CD4-positive, alpha-beta T cell treated with Interleukin-15 for 4 hours (primary cell): ENCODE data around the gene CDH22.

Experiments used
- DNase-seq: peaks from one replicate; pipeline ENCODE4 v3.0.0-alpha.2; 2020; ENCODE audit warnings: low spot score

The CDH22 gene

GRCh38 chr20:46323557-46323956 lies 15.3 kb upstream of the CDH22 start:
- no peak for DNase-seq

GRCh38 chr20:46322641-46323040 lies 14.3 kb upstream of the CDH22 start:
- DNase-seq: no peak

- DNase-seq: no peak
These were observed 9.4 kb upstream of the CDH22 start for GRCh38 chr20:46317685-46318177.

DNA sequence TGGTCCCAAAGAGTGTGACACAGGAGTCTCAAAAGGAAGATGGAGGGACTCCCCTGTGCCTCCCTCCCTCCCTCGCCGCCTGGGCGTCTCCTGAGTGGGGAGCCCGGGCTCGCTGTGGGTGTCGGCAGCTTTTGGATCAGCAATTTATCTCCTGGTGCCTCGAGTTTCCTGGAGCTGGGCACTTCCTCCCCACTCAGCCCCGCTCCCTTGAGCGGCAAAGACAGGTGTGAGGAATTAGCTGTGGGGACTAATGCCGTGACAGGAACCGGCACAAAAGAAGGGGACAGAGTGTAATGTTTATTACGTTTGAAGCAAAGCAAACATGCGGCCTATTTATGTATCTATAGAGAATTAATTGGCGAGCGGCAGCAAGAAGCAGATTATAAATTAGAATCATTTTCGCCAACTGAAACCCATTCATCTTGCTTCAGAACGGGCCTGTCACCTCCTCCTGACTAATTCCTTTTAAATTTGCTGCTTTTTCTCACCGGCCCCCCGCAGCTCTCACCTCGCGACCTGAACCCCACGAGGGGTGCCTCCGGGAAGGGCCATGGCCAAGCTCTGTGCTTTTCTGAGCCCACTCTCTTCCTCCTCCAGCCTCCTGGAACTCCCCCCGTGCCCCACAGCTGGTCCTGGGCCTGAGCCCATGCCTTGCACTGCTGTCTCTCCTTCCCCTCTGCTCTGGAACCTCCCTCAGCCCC lies 8.8 kb upstream of the CDH22 start:
- DNase-seq: no peak

- DNase-seq: no peak
These were observed 7.0 kb upstream of the CDH22 start for GRCh38 chr20:46315311-46315710.

DNA sequence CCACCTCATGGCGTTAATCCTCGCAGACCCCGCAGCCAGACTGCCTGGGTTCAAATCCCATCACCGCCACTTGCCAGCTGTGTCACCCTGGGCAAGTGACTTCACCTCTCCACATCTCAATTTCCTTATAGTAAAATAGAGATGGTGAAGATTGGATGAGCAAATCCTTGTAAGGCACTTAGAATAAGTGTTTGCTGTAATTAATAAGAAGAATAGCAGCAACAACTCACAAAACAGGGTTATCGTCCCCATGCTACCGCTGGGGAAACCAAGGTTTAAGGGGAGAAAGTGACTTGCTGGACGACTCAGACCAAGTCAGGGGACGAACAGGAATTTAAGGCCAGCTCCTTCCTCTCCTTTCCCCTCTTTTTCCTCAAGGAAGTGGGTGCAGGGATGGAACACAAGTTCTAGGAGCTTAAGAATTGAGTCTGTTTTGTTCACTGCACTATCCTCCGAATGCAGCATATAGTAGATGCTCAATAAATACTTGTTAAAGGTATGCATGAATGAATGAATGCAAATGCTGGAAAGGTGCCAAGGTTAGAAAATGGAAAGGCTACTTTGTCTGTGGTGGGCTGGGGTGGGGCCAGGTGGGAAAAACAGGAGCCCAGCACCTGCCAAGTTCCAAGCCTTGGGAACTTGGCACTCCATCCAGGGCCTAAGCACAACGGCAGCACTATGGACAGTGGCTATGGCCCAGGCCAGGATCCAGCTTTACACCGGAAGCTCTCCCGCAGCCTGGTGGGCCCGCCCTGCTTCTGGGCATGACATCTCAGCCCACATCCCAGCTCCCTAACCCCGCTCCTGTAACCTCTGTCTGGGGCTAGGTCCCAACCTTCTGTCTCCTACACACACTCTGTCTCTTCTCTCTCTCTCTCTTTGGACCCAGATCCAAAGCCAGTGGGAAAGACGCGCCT lies 4.9 kb upstream of the CDH22 start:
- no peak for DNase-seq

DNA sequence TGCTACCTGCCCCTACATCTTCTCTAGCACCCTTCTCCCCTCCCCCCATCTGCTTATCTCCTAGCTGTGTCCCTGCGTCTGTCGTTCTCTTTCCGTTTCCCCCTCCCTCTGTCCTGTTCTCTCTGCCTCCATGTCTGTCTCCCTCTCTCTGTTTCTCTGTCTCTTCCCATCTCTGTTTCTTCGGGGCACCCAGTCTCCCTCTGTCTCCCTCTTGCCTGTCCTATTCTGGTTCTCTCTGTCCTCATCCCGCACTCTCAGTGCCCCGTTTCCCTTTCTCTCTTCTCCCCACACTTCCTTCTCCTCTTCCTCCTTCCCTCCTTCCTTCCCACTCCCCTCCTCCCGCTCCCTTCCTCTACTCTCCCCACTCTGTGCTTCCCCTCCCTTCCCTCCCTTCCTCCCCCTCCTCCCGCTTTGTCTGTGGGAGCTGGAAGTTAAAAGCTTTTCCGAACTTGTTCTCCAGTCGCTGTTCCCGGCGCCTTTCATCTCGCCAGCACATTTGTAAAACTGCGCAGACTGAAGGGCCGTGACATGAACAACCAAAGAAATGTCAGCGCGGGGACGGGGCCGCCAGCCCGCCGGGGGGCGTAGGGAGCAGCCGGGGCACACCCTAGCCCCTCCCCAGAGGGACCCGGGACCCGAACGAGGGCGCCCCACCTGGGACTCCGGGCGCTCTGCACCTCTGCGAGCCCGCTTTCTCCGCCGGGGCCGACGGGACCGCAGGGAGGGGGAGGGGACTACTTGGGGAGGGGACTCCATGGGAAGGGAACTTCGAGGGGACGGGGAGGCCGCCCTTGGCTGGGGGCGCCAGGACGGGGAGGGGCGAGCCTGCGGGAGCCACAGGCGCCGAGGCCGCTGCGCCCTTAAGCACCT lies 4.0 kb upstream of the CDH22 start:
- DNase-seq: no peak

DNA sequence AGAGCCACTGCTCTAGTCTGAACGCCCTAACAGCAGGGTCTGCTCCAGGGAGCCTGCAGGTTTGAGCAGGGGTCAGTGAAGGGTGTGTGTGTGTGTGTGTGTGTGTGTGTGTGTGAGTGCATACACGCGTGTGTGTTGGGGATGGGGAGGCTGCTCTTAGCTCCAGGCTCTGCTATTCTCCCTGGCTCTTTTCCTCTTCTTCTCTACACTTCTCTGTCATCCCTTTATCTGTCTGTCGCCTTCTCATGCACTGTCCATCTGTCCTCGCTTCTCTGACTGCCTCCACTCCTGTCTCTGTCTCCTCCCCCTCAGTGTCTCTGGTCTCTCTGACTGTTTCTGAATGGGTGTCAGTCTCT lies 3.4 kb upstream of the CDH22 start:
- DNase-seq: no peak

- no peak for DNase-seq
These were observed 2.8 kb upstream of the CDH22 start for GRCh38 chr20:46311039-46311650.

DNA sequence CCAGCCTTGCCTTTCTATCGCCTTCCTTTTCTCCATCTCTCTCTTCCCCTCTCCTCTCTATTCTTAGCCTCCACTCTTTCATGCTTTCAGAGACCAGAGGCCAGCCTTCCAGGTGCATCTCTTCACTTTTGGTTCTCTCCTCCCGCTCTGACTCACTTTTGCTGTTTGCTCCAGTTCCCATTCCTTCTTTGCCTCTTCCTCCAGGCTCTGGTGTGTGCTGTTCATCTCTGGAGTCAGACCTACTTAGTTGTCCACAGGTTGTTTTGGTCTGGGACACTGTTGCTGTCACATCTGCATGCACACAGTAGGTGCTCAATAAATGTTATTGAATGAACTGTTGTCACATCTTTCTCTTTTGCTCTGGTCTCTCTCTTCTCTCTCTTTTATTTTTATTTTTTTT lies 1.6 kb upstream of the CDH22 start:
- no peak for DNase-seq

GRCh38 chr20:46307999-46308257 lies 370 bp downstream of the CDH22 start:
- DNase-seq: no peak

DNA sequence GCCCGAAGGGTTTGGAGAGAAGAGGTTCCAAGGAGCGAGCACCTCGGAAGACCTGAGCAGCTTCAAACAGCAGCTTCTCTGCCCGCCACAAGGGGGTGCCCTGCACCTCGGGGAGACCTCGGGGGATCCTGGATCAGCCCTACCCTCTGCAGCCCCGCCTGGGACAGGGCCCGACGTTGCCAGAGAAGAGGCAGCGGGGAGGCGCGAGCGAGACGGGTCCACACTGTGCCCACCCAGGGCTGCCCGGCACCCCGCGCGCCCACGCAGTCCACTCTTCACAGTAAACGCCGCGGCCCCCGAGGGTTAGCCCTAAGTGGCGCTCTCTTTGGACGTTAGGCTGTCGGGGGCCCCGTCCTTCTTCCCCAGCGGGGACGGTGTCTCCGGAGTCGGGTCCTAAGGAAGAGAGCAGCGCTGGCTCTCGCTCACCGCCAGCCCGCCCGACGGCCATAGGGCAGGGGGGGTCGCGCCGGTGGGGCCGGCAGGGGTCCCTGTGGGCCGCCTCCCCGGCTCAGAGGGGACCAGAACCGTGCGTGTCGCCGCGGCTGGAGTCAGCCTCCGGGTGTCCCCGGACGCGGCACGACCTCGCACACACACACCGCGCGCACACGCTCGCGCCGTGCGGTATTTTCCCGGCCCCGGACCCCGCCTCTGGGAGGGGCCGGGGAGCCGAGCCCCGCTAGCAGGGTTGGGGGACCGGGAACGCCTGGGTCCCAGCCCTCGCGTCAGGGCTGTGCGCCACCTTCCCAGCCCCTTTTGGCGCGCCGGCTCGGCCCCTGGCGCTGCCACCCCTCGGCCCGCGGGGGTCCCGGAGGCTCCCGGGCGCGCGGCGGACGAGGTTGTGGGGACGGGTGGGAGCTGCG lies 929 bp downstream of the CDH22 start:
- DNase-seq: peak; percentile 72

DNA sequence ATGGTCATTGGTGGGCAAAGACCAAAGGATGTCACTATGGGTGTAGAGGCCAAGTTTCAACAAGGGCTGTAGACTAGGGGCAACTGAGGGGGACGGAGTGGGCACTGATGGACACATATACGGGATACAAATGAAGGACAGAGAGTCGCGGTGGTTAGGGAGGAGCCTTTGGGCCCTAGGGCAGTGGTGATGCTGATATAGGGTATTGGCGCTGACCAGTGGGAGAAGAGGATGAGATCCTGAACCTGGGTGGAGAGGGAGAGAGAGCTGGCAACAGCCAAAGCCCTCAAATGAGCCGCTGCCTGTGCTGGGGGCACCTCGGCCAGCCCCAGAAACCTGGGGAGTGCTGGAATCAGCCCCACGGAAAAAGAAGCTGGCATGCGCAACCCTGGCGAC lies 1.6 kb downstream of the CDH22 start:
- no peak for DNase-seq

DNA sequence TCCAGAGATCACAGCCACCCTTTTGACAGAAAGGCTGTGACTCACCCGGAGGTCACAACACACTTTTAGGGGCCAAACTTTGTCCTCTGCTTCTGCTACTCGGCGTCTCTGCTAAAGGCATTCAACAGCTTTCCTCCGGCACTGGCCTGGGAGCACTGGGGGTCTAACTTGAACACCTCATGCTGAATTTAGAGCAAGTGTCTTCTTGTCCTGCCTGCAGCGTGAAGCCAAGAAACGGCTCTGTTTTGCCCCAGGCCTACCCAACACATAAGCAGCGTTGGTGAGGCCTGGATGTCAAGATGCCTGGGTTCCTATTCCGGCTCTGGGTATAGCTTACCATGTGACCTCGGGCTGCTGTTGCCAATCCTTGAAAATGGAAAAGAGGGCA lies 2.3 kb downstream of the CDH22 start:
- no peak for DNase-seq

DNA sequence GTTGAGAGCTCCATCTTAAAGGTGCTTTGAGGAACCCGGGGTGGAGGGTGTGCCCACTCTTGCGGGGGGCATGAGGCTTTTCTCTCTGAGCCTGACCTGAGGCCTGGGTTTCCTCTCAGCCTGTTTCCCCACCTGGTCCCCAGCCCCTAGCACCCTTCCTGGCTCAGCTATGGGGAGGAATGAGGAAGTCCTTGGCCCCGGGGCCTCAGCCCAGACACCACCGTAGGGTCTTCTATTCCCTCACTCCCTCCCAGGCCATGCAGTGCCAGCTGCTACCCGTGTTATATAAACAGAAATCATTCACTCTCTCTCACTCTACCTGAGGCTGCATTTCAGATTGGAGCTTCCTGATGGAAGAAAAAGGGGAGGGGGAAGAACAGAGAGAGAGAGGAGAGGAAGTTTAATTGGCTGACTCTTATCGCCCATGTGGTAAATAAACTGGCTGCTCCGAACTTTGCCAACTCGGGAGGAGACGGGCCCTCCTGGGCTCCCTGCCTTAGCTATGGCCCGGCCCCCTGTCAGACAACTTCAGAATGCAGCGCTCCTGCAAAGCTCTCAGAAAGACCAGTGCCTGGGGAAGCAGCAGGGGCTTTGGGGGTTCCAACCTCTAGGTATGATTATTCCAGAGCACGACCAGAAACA lies 2.8 kb downstream of the CDH22 start:
- no peak for DNase-seq

- no peak for DNase-seq
These were observed 3.4 kb downstream of the CDH22 start for GRCh38 chr20:46304852-46305251.

DNA sequence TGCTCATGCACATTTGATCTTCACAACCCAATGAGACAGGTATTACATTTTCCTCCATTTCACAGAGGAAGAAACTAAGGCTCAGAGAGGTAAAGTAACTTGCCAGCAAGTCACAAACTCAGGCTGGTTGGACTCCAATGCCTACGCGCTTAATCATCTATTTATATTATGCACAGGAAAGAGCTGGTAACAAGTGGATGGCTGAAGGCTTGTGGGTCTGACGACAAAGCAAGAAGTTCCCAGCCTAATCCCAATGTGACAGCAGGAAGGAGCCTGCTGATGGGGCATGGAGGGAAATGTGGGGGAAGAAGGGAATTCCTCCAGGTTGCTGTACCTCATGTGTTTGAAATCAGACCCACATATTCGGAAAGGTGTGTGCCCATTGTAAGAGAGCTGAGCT lies 3.9 kb downstream of the CDH22 start:
- no peak for DNase-seq

GRCh38 chr20:46303176-46303956 lies 4.9 kb downstream of the CDH22 start:
- DNase-seq: no peak

GRCh38 chr20:46302106-46302505 lies 6.2 kb downstream of the CDH22 start:
- DNase-seq: no peak

GRCh38 chr20:46300281-46300680 lies 8.0 kb downstream of the CDH22 start:
- no peak for DNase-seq
